NCI-H510A treated with DMSO at 0.1 percent for 48 hours (cell line): ENCODE measurements around the gene CEP70.
"Not testable (repeated sequence)": the region's sequence is repeated elsewhere in the genome, so short reads cannot be mapped to it uniquely, and the experiment has no call there.

Experiments used
- DNase-seq: peaks from one replicate; lab custom pipeline; 2025; lab: John Stamatoyannopoulos, UW

Gene CEP70

DNA sequence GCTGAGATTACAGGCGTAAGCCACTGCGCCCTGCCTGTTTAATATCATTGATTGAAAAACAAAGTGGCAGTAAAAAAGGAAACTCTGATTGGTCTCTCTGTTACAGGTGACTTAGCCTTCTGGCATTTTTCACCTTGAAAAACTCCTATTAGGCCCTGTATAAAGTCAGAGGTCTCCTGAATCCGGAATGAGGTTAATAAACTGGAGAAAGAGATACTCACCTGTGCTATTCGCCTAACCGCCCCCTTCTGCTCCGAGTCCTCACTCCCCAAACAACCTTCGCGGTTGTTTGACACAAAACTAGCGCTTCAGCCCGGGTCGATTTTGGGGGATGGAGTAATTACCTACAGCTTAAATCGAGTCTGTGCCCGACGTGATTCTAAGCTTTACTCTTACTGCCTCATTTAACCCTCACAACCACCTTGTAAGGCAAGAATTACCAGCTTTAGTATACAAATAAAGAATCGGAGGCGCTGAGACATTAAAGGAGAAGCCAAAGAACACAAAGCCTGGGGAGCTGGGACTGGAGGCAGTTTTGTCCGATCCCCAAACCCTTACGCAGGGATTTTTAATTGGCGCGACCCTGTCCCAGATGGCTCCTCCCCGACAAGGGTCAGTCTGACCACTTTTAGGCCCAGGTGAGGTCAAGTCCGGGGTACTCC lies 441 bp downstream of the CEP70 start:
- DNase-seq: no peak

- DNase-seq: no peak
These were observed 2.7 kb downstream of the CEP70 start for GRCh38 chr3:138591392-138591791.

DNA sequence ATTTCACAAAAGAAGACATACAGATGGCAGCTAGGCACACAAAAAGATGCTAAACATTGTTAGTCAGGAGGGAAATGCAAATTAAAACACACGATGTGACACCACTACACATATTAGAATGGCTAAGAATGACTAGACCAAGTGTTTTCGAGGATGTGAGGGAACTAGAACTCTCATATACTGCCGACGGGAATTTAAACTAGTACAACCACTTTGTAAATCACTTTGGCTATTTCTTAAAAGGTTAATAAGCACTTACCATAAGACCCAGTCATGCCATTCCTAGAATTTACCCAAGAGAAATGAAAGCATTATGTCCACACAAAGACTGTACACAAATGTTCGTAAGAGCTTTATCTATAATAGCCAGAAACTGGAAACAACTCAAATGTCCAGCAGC lies 5.6 kb downstream of the CEP70 start:
- DNase-seq: no peak

DNA sequence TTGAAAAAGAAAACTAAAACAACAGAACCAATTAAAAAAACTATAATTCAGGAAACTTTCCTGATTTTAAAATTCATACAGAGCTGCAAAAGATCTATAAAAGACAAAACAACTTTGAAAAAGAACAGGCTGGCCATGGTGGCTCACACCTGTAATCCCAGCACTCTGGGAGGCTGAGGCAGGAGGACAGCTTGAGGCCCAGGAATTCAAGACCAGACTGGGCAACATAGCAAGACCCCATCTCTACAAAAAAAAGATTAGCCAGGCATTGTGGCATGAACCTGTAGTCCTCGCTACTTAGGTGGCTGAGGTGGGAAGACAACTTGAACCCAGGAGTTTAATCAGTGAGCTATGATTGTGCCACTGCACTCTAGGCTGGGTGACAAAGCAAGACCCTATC lies 6.7 kb downstream of the CEP70 start:
- DNase-seq: no peak

GRCh38 chr3:138578961-138579574 lies 15.0 kb downstream of the CEP70 start:
- no peak for DNase-seq

DNA sequence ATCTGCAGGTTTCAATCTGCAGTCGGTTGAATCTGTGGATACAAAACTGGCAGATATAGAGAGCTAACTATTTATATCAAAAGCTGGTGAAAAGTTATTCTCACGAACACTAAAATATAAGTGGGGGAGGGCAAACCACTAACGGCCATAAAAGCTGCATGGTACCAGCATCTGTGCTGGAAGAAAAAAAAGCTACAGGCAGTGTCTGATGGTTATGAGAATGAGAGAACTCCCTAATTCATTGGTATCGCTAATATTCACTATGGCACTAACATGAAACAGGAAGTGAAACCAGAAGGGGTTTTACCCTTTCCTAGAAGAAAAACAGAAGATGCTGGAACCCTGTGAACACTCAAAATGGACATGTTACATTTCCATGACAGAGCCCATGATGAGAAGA lies 15.9 kb downstream of the CEP70 start:
- DNase-seq: no peak

DNA sequence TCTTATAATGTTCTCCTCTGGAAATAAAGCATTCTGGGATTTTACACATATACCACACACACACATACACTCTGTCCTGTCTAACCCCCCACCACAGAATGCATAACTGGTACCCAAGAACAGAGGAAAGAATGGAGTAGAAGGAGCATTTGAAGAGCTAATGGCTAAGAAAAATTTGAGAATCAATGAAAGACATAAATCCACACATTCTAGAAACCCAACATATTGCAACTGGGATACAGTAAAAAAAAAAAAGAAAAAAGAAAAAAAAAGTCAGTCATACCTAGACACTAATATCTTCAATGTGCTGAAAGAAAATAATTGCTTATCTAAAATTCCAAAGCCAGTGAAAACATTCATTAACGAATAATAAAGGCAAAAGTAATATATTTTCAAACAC lies 20.9 kb downstream of the CEP70 start:
- DNase-seq: no peak

- DNase-seq: not testable (repeated sequence)
These were observed 24.4 kb downstream of the CEP70 start for GRCh38 chr3:138569624-138570023.

DNA sequence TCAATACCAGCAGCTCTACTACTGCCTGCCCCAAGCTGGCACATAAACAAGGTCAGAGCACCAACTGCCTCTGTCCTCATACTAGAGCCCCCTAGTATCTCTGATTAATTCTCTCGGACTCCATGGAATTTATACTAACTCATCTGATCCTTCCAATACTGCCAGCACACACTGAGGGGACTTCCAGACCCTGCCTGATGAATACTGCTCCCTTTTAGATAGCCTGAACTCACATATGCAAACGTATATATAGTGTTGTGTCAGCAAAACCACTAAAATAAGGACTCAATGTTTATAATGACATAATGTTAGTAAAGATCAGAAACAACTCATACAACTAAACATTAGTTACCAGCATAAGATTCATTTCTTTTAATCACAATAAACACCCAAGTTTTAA lies 25.0 kb downstream of the CEP70 start:
- no peak for DNase-seq

DNA sequence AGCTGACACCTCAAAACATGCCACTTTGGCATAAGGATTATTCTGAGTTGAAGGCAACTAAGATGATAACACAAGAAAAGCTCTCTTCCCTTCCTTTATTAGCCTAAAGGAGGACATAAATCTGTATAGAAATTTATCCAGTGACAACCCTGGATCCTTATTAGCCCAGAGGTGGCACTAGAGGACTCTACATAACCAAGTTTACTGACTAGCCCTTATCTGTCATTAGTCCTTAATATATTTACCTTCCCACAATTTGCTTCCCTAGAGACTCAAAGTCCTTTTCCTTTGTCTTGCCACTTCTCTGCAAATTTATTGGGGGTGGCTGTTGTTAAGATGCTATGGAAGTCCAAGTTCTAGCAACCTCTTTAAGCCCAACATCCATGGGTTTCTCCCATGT lies 26.7 kb downstream of the CEP70 start:
- DNase-seq: no peak

DNA sequence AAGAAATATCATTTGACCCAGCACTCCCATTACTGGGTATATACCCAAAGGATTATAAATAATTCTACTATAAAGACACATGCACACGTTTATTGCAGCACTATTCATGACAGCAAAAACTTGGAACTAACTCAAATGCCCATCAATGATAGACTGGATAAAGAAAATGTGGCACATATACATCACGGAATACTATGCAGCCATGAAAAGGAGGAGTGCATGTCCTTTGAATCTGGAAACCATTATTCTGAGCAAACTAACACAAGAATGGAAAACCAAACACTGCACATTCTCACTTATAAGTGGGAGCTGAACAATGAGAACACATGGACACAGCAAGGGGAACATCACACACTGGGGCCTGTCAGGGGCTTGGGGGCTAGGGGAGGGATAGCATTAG lies 27.8 kb downstream of the CEP70 start:
- not testable (repeated sequence) for DNase-seq

- not testable (repeated sequence) for DNase-seq
These were observed 31.2 kb downstream of the CEP70 start for GRCh38 chr3:138562902-138563301.

DNA sequence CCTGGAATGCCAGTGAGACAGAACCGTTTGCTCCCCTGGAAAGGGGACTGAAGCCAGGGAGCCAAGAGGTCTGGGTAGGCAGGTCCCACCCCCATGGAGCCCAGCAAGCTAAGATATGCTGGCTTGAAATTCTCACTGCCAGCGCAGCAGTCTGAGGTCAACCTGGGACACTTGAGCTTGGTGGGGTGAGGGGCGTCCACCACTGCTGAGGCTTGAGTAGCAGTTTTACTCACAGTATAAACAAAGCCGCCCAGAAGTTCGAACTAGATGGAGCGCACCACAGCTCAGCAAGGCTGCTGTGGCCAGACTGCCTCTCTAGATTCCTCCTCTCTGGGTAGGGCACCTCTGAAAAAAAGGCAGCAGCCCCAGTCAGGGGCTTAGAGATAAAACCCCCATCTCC lies 33.6 kb downstream of the CEP70 start:
- DNase-seq: no peak

DNA sequence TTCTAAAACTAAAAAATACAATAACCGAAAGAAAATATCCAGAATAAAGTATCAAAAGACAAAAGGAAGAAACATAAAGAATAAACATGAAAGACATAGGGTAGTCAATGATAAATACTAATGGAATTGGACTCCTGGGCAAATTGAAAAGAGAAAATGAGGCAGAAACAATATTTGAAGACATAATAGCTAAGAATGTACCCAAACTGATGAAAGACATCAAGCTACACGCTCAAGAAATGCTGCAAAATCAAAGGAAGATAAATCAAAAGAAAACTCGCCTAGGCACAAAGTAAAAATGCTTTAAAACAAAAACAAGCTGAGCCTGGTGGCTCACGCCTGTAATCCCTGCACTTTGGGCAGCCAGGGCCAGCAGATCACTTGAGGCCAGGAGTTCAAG lies 34.9 kb downstream of the CEP70 start:
- no peak for DNase-seq

DNA sequence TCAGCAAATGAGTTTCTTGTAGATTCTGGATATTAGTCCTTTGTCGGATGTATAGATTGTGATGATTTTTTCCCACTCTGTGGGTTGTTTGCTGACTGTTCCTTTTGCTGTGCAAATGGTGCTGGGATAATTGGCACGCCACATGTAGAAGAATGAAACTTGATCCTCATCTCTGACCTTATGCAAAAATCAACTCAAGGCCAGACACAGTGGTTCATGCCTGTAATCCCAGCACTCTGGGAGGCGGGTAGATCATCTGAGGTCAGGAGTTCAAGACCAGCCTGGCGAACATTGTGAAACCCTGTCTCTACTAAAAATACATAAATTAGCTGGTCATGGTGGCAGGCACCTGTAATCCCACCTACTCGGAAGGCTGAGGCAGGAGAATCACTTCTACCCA lies 39.3 kb downstream of the CEP70 start:
- not testable (repeated sequence) for DNase-seq

GRCh38 chr3:138550958-138551357 lies 43.1 kb downstream of the CEP70 start:
- DNase-seq: not testable (repeated sequence)

DNA sequence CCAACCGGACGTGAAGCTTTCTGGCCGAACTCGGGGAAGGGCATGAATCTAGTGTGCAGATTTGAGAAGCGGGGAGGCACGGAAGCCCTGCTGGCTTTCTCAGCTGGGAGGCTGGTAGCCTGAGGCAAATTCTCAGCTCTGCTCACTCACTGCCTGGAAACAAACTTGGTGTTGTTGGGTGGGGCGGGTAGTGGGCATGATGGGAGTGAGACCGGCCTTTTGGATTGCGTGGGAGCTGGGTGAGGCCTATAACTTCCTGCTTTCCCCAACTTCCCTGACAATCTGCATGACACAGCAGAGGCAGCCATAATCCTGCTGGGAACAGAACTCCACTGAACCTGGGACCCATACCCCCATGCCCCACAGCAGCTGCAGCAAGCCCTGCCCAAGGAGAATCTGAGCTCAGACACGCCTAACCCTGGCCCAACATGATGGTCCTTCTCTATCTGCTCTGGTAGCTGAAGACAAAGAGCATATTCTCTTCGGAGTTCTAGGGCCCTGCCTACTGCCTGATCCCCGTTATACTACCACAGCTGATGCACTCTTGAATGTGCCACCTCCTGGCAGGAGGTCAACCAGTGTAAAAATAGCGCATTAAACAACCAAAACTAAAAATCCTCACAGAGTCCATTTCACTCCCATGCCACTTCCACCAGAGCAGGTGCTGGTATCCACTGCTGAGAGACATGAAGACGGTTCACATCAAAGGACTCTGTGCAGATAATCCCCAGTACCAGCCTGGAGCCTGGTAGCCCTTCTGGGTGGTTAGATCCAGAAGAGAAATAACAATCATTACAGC lies 44.7 kb downstream of the CEP70 start:
- DNase-seq: no peak

DNA sequence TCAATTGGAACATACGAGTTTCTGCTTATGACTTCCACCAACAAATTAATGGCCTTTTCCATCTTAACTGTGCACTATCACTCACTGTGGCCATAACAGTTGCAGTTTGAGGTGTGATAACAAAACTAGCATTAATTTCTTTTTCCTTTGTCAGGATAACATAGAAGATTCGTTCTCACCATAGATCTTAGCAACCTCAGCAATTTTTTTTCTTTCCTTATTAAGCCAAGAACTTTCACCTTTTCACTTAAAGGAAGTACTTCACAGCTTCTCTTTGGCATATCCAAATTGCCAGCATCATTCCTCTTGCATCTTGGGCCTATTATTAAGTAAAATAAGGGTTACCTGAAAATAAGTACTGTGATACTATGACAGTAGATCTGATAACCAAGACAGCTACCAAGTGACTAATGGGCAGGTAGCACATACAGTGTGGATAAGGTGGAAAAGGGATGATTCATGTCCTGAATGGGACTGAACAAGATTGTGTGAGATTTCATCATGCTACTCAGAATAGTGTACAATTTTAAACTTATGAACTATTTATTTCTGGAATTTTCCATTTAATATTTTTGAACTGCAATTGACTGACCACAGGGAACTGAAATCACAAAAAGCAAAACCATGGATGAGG lies 46.6 kb downstream of the CEP70 start:
- DNase-seq: no peak

- no peak for DNase-seq
These were observed 49.5 kb downstream of the CEP70 start for GRCh38 chr3:138544546-138544945.

DNA sequence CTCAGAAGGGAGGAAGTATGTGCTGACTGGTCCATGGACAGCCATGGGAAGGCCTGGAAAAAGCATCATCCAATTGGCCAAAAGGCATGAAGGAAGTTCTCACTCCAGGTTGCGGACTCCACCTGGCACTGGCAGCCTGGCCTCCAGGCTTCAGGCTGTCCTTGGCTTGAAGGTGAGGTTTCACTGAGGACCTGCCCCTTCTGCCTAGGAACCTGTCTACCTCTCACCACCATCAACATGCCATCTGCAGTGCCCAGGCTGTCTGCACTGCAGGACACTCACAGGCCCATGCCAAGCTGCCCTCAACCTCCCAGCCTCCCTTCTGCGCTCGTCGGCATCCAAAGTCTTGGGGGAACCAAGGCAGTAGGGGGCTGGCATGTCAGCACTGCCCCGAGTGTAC lies 51.1 kb downstream of the CEP70 start:
- DNase-seq: no peak

- DNase-seq: no peak
These were observed 54.7 kb downstream of the CEP70 start for GRCh38 chr3:138539352-138539751.

DNA sequence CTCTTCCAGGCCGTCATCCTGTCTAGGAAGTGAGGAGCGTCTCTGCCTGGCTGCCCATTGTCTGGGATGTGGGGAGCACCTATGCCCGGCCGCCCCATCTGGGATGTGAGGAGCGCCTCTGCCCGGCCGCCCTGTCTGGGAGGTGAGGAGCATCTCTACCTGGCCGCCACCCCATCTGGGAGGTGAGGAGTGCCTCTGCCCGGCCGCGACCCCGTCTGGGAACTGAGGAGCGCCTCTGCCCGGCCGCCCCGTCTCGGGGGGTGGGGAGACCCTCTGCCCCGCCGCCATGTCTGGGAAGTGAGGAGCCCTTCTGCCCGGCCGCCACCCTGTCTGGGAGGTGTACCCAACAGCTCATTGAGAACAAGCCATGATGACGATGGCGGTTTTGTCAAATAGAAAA lies 72.6 kb downstream of the CEP70 start:
- not testable (repeated sequence) for DNase-seq
